Left forelimb (tissue), 1 donor: ENCODE measurements around the gene CYBRD1.
"Not testable (repeated sequence)": the region's sequence is repeated elsewhere in the genome, so short reads cannot be mapped to it uniquely, and the experiment has no call there.

Experiments used
- DNase-seq: peaks from one replicate; pipeline ENCODE4 v3.0.0-alpha.2; 2018; ENCODE audit warnings: low spot score

The CYBRD1 gene

GRCh38 chr2:171515672-171516298 lies 6.5 kb upstream of the CYBRD1 start:
- no peak for DNase-seq

- DNase-seq = no peak
These were observed 5.5 kb upstream of the CYBRD1 start for GRCh38 chr2:171516793-171517192.

- no peak for DNase-seq
These were observed 1.8 kb upstream of the CYBRD1 start for GRCh38 chr2:171520471-171520870.

GRCh38 chr2:171521361-171522051 lies 768 bp upstream of the CYBRD1 start:
- no peak for DNase-seq

GRCh38 chr2:171522788-171523087 lies 464 bp downstream of the CYBRD1 start:
- DNase-seq = peak; percentile 80

- peak; percentile 84 for DNase-seq
These were observed 1.1 kb downstream of the CYBRD1 start for GRCh38 chr2:171523088-171524017.

GRCh38 chr2:171524018-171524401 lies 1.7 kb downstream of the CYBRD1 start:
- DNase-seq = no peak

GRCh38 chr2:171529914-171530313 lies 7.6 kb downstream of the CYBRD1 start:
- no peak for DNase-seq

- DNase-seq = no peak
These were observed 8.1 kb downstream of the CYBRD1 start for GRCh38 chr2:171530378-171530777.

- DNase-seq = not testable (repeated sequence)
These were observed 8.6 kb downstream of the CYBRD1 start for GRCh38 chr2:171530859-171531258.

- DNase-seq = no peak
These were observed 9.0 kb downstream of the CYBRD1 start for GRCh38 chr2:171531291-171531690.

GRCh38 chr2:171531836-171532450 lies 9.7 kb downstream of the CYBRD1 start:
- no peak for DNase-seq

- DNase-seq = no peak
These were observed 11.1 kb downstream of the CYBRD1 start for GRCh38 chr2:171533331-171533730.

GRCh38 chr2:171535528-171535927 lies 13.3 kb downstream of the CYBRD1 start:
- not testable (repeated sequence) for DNase-seq

GRCh38 chr2:171540437-171540836 lies 18.2 kb downstream of the CYBRD1 start:
- no peak for DNase-seq

- DNase-seq = no peak
These were observed 19.1 kb downstream of the CYBRD1 start for GRCh38 chr2:171541202-171541887.

GRCh38 chr2:171545086-171545485 lies 22.8 kb downstream of the CYBRD1 start:
- DNase-seq = no peak

- DNase-seq = no peak
These were observed 25.0 kb downstream of the CYBRD1 start for GRCh38 chr2:171547256-171547655.

GRCh38 chr2:171547720-171548119 lies 25.4 kb downstream of the CYBRD1 start:
- DNase-seq = no peak

GRCh38 chr2:171550613-171551012 lies 28.3 kb downstream of the CYBRD1 start:
- DNase-seq = no peak

- DNase-seq = no peak
These were observed 29.6 kb downstream of the CYBRD1 start for GRCh38 chr2:171551836-171552235.

GRCh38 chr2:171553236-171553635 lies 31.0 kb downstream of the CYBRD1 start:
- DNase-seq = no peak
